Upper lobe of left lung (tissue), 4 donors: ENCODE results near the gene NRIP2.

Source experiments
- EP300 ChIP-seq, 4 donors: sonication (generic); formaldehyde crosslinking; IDR thresholded peaks; one replicate each; pipeline ENCODE4 v1.5.1; 2017; ENCODE audit warnings: antibody characterized with exemption in 4 of 4, control low read depth in 2 of 4
- POLR2A ChIP-seq, 4 donors: fragments of 450-650 bp; IDR thresholded peaks; one replicate each; pipeline ENCODE4 v1.5.1; 2016 to 2017; ENCODE audit warnings: antibody characterized with exemption in 4 of 4, mild to moderate bottlenecking in 2 of 4
- POLR2AphosphoS5 ChIP-seq, 2 donors: sonication (generic); formaldehyde crosslinking; IDR thresholded peaks; one replicate each; pipeline ENCODE4 v1.5.1; 2017; ENCODE audit warnings: antibody characterized with exemption in 2 of 2
- TF ChIP-seq, protein P1 (sequence below), 6 experiments: fragments of 450-650 bp in 4 of 6; fragments of 200-600 bp in 2 of 6; sonication (generic) in 2 of 6; IDR thresholded peaks; one replicate each; pipeline ENCODE4 v1.5.1; 2016 to 2019; ENCODE audit warnings: antibody characterized with exemption in 6 of 6

DNA sequence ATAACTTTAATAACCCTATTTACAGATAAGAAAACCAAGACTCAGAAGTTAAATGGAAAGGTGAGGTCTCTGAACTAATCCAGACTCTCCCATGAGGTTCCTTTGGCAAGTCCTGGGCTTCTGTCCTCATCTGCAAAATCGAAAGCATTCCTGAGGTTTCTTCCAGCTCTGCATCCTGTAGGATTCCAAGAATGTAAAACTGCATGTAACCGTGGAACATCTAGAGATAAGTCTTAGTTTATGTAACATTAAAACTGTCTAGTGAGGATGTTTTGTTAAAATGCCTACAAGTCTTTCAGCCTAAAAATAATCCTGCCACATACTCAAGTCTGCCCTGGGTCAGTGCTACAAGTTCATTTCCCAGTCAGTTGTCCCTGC lies 29.7 kb downstream of the NRIP2 start:
- TF ChIP-seq, protein P1, sequence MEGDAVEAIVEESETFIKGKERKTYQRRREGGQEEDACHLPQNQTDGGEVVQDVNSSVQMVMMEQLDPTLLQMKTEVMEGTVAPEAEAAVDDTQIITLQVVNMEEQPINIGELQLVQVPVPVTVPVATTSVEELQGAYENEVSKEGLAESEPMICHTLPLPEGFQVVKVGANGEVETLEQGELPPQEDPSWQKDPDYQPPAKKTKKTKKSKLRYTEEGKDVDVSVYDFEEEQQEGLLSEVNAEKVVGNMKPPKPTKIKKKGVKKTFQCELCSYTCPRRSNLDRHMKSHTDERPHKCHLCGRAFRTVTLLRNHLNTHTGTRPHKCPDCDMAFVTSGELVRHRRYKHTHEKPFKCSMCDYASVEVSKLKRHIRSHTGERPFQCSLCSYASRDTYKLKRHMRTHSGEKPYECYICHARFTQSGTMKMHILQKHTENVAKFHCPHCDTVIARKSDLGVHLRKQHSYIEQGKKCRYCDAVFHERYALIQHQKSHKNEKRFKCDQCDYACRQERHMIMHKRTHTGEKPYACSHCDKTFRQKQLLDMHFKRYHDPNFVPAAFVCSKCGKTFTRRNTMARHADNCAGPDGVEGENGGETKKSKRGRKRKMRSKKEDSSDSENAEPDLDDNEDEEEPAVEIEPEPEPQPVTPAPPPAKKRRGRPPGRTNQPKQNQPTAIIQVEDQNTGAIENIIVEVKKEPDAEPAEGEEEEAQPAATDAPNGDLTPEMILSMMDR (IDR thresholded peaks at IDR 0.05): no peak
- TF ChIP-seq POLR2A (IDR thresholded peaks at IDR 0.05): no peak
- no peak for TF ChIP-seq EP300 (IDR thresholded peaks at IDR 0.05)
- TF ChIP-seq POLR2AphosphoS5 (IDR thresholded peaks at IDR 0.05): no peak
